ENCODE measurements around the gene PROCA1.
"Not testable (repeated sequence)": the region's sequence is repeated elsewhere in the genome, so short reads cannot be mapped to it uniquely, and the experiment has no call there.

PROCA1 gene

DNA sequence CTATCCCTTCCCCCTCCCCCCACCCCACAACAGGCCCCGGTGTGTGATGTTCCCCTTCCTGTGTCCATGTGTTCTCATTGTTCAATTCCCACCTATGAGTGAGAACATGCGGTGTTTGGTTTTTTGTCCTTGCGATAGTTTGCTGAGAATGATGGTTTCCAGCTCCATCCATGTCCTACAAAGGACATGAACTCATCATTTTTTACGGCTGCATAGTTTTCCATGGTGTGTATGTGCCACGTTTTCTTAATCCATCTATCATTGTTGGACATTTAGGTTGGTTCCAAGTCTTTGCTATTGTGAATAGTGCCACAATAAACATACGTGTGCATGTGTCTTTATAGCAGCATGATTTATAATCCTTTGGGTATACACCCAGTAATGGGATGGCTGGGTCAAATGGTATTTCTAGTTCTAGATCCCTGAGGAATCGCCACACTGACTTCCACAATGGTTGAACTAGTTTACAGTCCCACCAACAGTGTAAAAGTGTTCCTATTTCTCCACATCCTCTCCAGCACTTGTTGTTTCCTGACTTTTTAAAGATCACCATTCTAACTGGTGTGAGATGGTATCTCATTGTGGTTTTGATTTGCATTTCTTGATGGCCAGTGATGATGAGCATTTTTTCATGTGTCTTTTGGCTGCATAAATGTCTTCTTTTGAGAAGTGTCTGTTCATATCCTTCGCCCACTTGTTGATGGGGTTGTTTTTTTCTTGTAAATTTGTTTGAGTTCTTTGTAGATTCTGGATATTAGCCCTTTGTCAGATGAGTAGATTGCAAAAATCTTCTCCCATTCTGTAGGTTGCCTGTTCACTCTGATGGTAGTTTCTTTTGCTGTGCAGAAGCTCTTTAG, 24.5 kb upstream of the PROCA1 start:
- H3K4me1 Mint-ChIP-seq: peaks cover 14% of the 10 kb centered on the region
- not testable (repeated sequence) for H3K9me3 Mint-ChIP-seq; H3K4me3 Mint-ChIP-seq; ATAC-seq; H3K36me3 Mint-ChIP-seq; DNase-seq (ENCODE audit: low spot score in 2 of 2); H3K27ac Mint-ChIP-seq

DNA sequence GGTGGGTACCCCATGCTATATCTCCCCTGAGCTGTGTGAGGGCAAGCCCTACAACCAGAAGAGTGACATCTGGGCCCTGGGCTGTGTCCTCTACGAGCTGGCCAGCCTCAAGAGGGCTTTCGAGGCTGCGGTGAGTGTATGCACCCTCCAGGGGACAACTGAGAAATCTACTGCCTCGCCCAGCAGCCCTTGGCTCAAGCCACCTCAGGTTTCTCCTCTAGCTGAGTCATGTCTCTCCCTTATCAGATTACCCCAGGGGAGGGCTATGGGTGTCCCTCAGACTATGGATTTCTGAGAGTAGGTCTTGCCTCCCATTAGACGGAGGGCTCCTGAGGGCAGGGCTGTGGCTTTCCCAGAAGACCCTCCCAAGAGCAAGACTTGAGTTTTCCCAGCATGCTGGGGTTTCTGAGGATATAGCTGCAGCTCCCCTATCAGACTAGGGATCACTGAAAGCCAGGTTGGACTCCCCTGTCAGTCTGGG, 23.6 kb upstream of the PROCA1 start:
- Mint-ChIP-seq H3K9me3 (no peaks in the 10 kb centered on the region), H3K4me3 (no peak overlapping the region), H3K27ac (no peak overlapping the region), H3K36me3 (no peaks in the 10 kb centered on the region), H3K4me1 (peaks cover 14% of the 10 kb centered on the region)
- DNase-seq (ENCODE audit: low spot score in 2 of 2): no peak
- ATAC-seq: no peak

DNA sequence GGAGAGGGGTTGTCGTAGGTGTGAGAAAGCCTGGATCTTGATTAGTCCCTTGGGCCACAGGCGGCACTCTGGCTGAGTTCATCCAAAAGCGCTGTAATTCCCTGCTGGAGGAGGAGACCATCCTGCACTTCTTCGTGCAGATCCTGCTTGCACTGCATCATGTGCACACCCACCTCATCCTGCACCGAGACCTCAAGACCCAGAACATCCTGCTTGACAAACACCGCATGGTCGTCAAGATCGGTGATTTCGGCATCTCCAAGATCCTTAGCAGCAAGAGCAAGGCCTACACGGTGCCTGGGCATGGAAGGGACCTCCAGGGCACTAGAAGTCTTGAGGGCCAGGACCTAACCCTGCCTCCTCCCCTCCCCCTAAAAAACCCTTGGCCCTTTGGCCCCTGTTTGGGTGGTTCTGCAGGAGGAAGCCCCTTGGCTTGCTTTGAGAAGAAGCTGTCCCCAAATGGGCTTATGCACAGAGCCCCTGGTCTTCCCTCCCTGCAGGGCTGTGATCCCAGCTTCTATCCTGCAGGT, 23.1 kb upstream of the PROCA1 start:
- DNase-seq (ENCODE audit: low spot score in 2 of 2): no peak
- Mint-ChIP-seq H3K9me3 (no peaks in the 10 kb centered on the region), H3K4me3 (no peak overlapping the region), H3K4me1 (peaks cover 17% of the 10 kb centered on the region), H3K36me3 (no peaks in the 10 kb centered on the region), H3K27ac (no peak overlapping the region)
- no peak for ATAC-seq

DNA sequence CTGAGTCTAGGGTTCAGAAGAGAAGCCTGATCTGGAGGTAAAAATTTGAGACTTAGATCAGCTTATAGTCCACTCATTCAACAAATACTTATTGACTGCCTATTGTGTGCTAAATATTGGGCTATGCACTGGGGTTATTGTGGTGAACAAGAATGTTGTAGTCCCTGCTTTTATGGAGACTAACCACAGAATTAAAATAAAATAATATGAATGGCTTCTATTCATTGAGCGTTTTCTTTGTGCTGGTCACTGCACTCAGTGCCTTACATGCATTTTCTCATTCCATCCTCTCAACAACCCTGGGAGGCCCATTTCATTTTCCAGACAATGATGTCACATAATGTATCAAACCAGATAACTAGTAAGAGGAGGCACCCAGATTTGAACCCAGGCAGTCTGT, 21.7 kb upstream of the PROCA1 start:
- peaks cover 16% of the 10 kb centered on the region for H3K4me1 Mint-ChIP-seq
- H3K9me3 Mint-ChIP-seq: no peaks in the 10 kb centered on the region
- peaks cover 8% of the 10 kb centered on the region for H3K36me3 Mint-ChIP-seq
- ATAC-seq (no peak), DNase-seq (ENCODE audit: low spot score in 2 of 2) (no peak)
- no peak overlapping the region for H3K27ac Mint-ChIP-seq
- no peak overlapping the region for H3K4me3 Mint-ChIP-seq

DNA sequence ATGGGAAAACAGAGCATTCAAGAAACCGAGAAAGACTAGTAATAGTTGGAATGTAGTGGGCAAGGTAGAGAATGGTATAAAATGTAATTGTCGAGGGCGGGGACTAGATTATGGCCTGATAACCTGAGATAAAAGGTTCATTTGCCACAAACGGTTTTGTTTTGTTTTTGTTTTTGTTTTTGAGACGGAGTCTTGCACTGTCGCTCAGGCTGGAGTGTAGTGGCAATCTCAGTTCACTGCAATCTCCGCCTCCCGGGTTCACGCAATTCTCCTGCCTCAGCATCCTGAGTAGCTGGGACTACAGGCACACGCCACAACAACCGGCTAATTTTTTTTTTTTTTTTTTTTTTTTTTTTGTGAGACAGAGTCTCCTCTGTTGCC, 18.3 kb upstream of the PROCA1 start:
- ATAC-seq: no peak
- peak overlapping the region; percentile 100 for H3K27ac Mint-ChIP-seq
- peaks cover 40% of the 10 kb centered on the region for H3K4me1 Mint-ChIP-seq
- DNase-seq (ENCODE audit: low spot score in 2 of 2): no peak
- H3K4me3 Mint-ChIP-seq: peak overlapping the region; percentile 99
- H3K36me3 Mint-ChIP-seq: peaks cover 42% of the 10 kb centered on the region
- no peaks in the 10 kb centered on the region for H3K9me3 Mint-ChIP-seq

DNA sequence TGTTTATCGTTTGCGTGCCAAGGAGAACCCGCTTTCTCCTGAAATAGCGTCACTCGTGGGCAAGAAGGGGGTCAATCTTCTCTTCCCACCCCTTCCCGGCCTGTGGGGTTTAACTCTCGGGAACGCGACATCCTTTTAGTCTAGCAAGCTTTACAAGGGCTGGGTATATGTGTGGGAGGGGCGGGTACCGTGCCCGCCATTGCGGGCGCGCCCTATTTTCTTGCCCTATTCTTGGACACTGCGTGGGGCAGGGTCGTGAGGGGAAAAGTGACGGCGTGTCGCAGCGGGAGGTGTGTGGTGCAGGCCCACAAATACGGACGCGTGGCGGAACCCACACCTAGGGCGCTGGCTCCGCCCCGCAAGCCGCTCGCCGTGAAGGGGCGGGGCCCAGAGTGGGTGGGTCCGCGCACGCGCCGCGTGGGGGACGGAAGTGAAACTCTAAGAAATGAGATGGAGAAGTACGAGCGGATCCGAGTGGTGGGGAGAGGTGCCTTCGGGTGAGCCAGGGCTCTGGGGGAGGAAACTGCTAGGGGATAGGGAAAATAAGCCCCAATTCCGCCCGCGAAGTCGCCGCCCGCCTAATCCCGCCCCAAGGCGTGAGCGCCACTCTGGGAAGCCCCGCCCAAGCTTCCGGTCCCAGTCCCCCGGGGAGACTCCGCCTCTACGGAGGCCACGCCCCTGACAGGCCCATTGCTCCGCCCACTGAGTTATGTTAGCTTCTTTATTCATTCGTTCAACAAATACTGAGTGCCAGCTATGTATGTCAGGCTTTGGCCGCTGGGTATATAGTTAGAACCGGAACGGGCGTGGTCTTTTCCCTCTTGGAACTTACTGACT, 16.9 kb upstream of the PROCA1 start, which contains the start of gene NEK8:
Gene NEK8 (plus strand): TSS at position 425 of the 837 bp plus-strand sequence. CDS start 26 bp downstream, at position 451.
- ATAC-seq (peak; percentile 59), DNase-seq (ENCODE audit: low spot score in 2 of 2) (peak; percentile 99 to 100)
- Mint-ChIP-seq H3K36me3 (peaks cover 55% of the 10 kb centered on the region), H3K27ac (peak within 1 kb of the TSS; percentile 100), H3K4me3 (peak within 1 kb of the TSS; percentile 99), H3K9me3 (no peaks in the 10 kb centered on the region), H3K4me1 (peaks cover 53% of the 10 kb centered on the region)

DNA sequence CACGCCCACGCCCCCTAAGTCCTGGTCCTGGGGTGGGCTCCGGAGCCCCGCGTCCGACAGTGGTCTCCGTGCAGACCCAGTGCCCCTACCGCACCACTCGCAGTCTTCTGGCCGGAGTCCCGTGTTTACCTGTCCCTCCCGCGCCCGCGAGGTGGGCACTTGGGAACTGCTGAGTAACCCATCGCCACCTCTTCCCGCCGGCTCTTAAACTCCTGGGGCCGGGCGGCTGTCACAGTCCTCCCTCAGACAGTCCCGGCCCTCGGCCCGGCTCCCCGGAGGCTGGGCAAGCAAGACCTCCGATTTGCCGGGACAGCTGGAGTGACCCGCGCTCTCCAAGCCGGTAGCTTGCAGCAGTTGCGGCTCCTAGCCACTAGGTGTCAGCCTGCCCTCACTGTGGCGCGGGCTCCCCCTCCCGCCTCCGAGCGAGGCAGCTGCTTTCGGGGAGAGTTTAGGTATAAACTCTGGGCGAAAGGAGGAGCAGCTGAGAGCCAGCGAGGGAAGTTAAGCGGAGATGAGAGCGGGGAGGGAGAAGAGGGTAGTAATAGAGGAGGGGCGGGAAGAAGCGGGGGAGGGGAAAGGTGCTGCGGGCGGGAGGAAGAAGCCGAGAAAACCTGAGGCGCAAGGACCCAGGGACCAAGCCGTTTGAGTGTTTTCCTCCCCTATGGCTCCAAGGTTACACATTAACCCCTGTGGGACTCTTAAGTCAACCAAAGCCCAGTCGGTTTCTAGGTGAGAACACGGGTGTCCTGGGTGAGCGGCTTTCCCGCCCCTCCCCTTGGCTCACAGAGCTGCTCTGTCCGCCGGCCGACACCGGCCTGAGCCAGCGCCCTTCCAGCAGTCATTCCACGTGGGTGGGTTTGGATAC, 15.2 kb upstream of the PROCA1 start:
- DNase-seq (ENCODE audit: low spot score in 2 of 2): peak; percentile 98
- H3K4me3 Mint-ChIP-seq: peak overlapping the region; percentile 99
- peak overlapping the region; percentile 100 for H3K27ac Mint-ChIP-seq
- H3K4me1 Mint-ChIP-seq: peaks cover 68% of the 10 kb centered on the region
- no peaks in the 10 kb centered on the region for H3K9me3 Mint-ChIP-seq
- peak; percentile 62 for ATAC-seq
- H3K36me3 Mint-ChIP-seq: peaks cover 73% of the 10 kb centered on the region

DNA sequence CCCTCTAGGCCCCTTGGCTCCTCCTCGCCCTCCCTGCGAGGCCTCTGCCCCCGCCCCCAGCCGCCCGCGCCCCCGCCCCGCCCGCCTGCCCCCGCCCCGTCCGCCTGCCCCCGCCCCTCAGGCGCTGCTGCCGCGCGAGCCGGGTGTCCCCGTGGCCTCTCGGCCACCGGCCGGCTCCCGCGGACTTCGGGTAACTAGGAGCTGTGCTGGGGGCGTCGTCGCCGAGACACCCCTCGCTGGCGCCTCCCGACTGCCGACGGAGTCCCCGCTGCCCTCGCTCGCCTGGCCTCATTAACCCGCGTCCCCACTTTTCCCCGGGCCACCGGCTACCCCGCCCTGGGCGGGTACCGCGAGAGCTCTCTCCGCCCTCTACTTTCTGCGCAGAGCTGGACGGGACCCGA, 14.5 kb upstream of the PROCA1 start, which contains the start of gene TLCD1:
Gene TLCD1 (minus strand): TSS at position 8 of the 401 bp plus-strand sequence. CDS start 136 bp downstream, outside the sequence.
- ATAC-seq (peak; percentile 65), DNase-seq (ENCODE audit: low spot score in 2 of 2) (peak; percentile 76 to 95)
- Mint-ChIP-seq H3K4me3 (peak within 1 kb of the TSS; percentile 99), H3K27ac (peak within 1 kb of the TSS; percentile 100), H3K4me1 (peaks cover 68% of the 10 kb centered on the region), H3K36me3 (peaks cover 79% of the 10 kb centered on the region), H3K9me3 (no peaks in the 10 kb centered on the region)

DNA sequence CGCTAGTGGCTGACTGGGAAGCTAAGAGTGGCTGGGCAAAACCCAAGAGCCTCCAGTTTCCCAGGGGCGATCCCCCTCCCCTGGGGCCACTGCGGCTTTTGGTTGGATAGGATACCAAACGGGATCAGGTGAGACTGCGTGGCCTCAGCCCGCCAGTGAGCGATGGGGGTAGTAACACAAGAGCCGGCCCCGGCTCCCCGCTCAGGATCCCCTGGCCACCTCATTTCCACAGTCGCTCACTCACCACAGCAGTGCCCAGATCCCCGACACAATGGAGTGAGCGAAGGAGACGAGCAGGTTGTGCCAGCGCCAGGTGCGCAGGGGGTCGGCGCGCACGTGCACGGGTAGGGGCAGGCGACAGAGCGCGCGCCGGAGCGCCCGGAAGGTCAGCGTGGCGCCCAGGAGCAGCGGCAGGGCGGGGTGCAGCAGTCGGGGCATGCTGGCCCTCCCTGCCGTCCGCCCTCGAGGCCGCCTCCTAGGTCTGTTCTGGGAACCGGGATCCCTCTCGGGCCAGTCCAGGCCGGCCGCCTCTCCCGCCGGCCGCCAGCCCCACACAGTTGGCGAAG, 14.1 kb upstream of the PROCA1 start:
- H3K27ac Mint-ChIP-seq: peak overlapping the region; percentile 100
- peak overlapping the region; percentile 99 for H3K4me3 Mint-ChIP-seq
- DNase-seq (ENCODE audit: low spot score in 2 of 2): no peak
- no peaks in the 10 kb centered on the region for H3K9me3 Mint-ChIP-seq
- peaks cover 68% of the 10 kb centered on the region for H3K4me1 Mint-ChIP-seq
- peak; percentile 2 for ATAC-seq
- H3K36me3 Mint-ChIP-seq: peaks cover 84% of the 10 kb centered on the region

DNA sequence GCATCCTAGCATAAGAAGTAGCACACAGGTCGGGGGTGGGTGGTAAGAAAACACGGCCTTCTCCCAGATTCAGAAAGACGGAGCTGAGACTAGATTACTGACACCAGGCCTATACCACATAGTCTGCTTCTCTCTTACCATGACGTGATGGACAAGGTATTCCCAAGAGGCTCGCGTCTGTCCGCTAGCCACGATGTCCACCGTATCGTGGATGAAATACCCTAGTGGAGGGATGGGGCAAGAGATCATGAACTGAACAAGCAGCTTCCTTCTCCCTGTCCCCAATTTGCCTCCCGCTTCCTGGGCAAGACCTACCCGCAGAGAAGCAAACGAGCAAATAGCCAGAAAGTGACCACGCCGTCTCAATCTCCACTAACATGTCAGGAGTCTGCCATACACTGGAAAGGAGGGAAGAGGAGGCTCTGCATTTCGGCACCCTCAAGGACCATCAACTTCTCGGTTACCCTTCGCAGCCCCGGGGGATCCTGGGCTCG, 13.5 kb upstream of the PROCA1 start:
- no peak for DNase-seq (ENCODE audit: low spot score in 2 of 2)
- Mint-ChIP-seq H3K4me1 (peaks cover 73% of the 10 kb centered on the region), H3K4me3 (peak overlapping the region; percentile 99), H3K36me3 (peaks cover 89% of the 10 kb centered on the region), H3K27ac (peak overlapping the region; percentile 100), H3K9me3 (no peaks in the 10 kb centered on the region)
- no peak for ATAC-seq

DNA sequence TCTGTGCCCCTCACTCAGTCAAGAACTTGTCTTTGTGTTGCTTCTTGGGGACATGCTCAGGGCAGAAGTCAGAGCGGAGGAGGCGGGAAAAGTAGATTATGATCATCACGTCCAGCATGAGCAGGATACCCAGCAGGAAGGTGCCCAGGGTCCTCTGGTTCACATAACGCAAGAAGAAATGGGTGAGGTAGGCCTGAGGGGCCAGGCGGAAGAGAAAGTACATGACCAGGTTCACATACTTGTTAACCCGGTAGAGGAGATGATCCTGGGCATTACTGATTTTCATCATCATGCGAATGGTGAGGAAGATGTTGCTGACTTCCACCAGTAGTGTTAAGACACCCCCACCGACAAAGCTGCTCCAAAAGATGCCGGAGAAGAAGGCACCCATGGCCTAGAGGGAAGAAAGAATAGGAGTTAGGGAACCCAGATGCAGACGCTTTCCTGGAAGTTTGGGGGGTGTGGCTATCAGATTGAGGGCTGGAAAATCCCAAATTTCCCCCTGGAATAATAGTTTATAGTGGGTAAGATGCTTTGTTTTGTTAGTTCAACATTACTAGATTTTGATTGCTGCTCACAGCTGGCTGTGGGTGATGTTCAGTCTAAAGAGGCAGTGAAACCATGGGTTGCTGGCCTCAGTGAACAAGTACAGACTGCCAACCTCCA, 12.9 kb upstream of the PROCA1 start:
- Mint-ChIP-seq H3K4me3 (peak overlapping the region; percentile 99), H3K4me1 (peaks cover 74% of the 10 kb centered on the region), H3K9me3 (no peaks in the 10 kb centered on the region), H3K36me3 (peaks cover 95% of the 10 kb centered on the region), H3K27ac (peak overlapping the region; percentile 100)
- ATAC-seq: no peak
- no peak for DNase-seq (ENCODE audit: low spot score in 2 of 2)

DNA sequence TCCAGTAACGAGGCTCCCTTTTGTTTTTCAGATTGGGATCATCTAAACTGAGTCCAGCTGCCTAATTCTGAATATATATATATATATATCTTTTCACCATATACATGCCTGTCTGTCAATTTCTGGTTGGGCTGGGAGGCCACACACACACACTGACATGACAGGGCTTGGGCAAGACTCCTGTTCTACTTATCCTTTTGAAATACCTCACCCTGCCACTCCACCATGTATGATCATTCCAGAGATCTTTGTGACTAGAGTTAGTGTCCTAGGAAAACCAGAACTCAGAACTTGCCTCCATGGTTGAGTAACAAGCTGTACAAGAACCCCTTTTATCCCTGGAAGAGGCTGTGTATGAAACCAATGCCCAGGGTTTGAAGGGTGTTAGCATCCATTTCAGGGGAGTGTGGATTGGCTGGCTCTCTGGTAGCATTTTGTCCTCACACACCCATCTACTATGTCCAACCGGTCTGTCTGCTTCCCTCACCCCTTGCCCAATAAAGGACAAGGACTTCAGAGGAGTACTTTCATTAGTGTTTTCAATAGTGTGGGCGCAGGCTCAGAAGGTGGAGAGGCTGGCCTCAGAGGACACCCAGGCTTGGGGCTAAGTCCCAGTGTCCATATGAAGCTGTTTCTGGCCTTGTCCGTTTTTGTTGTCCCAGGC, 12.3 kb upstream of the PROCA1 start:
- not testable (repeated sequence) for DNase-seq (ENCODE audit: low spot score in 2 of 2); H3K9me3 Mint-ChIP-seq; ATAC-seq
- Mint-ChIP-seq H3K4me1 (peaks cover 73% of the 10 kb centered on the region), H3K27ac (peak overlapping the region; percentile 100), H3K4me3 (peak overlapping the region; percentile 99), H3K36me3 (peaks cover 97% of the 10 kb centered on the region)

DNA sequence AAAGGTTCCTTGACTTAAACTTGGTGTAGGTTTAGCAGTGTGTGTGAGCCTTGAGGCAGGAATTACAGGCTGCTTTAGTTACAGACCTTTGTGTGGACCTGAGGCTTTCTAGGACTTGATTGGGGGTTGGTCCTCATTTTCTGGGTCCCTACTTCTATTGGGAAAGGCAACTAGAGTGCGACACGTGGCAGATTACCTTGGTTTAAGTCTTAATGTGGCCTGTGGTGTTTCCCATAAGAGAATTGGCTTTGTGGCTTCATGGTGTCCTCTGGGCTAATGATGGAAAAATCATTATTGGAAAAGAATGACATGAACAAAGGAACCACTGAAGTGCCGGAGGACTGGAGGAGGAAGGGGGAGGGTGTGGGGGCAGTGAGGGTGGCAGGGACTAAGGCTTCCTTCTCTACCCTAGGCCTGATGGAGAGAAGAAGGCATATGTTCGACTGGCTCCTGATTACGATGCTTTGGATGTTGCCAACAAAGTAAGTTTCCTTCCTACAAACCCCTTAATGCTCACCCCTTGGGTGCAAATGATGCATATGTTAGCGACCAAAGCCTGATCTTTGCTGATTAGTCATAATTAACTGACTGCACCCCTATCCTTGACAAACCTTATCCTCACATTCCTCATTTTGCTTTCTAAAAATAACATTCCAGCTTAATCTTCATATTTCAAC, 11.6 kb upstream of the PROCA1 start:
- peaks cover 91% of the 10 kb centered on the region for H3K36me3 Mint-ChIP-seq
- DNase-seq (ENCODE audit: low spot score in 2 of 2) (no peak), ATAC-seq (no peak)
- H3K4me3 Mint-ChIP-seq: peak overlapping the region; percentile 99
- H3K27ac Mint-ChIP-seq: peak overlapping the region; percentile 100
- peaks cover 75% of the 10 kb centered on the region for H3K4me1 Mint-ChIP-seq
- H3K9me3 Mint-ChIP-seq: no peaks in the 10 kb centered on the region

Data from stimulated activated effector memory CD8-positive, alpha-beta T cell treated with anti-CD3 and anti-CD28 coated beads, Interleukin-12 subunit alpha, Interleukin-12 subunit beta, amount 100 ng/mL, for 72 hours (primary cell).